Cardiac fibroblast (primary cell): ENCODE data around the gene TMEM161A.
"Not testable (repeated sequence)": the region's sequence is repeated elsewhere in the genome, so short reads cannot be mapped to it uniquely, and the experiment has no call there.

Source experiments
- DNase-seq, 2 donors: peaks; one replicate each; pipeline versions ENCODE4 v3.0.0 to v3.0.0-alpha.2; 2010; ENCODE audit warnings: low read depth in 2 of 2
- H3K4me3 ChIP-seq, 2 donors: replicated peaks in 1 of 2; 1 replicate in 1 of 2; 2 replicates in 1 of 2; pipeline ENCODE4 v1.5.1; 2011; ENCODE audit warnings: low read depth in 2 of 2, low read length in 2 of 2, mild to moderate bottlenecking in 2 of 2, moderate library complexity in 1 of 2
- TF ChIP-seq, protein P1 (sequence below): IDR thresholded peaks from one replicate; pipeline ENCODE4 v1.5.1; 2011; ENCODE audit warnings: low read depth, mild to moderate bottlenecking, low read length, inconsistent platforms

TMEM161A gene

DNA sequence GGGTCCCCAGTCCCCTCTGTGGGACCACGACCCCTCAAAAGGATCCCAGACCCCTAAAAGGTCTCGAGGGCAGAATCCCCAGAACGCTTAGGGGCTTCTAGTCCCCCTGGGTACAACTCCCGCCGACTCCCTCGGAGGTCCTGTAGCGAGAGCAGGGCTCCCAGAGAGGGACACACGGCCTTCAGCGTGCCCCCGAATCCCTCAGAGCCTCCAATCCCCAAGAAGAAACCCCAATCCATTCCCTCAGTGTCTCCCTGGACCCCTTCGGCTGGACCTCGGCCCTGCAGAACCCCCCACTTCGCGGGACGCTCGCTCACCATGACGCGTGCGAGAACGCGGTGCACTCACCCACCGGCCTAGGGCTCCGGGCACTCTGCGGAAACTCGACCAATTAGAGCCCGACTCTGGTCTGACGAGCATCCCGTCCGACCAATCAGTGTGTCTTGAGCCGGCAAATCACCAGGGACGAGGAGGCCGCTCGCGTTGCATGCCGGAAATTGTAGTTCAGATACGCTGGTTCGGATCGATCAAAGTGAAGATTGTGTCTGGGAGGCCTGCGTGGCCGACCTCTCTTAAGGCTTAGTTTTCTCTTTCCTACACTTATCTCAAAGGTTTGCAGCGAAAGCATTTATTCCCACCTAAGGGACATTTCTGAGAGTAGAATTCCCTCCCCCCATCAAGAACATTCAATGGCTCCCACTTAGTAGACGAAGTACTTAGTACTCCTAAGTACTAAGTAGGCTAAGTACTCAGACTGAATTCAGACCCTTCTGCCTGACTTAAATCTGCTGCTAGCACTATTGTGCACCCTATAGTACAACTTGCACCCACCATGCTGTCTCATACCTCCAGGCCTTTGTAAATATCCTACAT, at the start of gene TMEM161A:
Gene TMEM161A (minus strand): TSS at position 370 of the 873 bp plus-strand sequence. CDS start 50 bp downstream, at position 320.
- peak within 1 kb of the TSS; percentile 78 to 93 for H3K4me3 ChIP-seq
- TF ChIP-seq, protein P1, sequence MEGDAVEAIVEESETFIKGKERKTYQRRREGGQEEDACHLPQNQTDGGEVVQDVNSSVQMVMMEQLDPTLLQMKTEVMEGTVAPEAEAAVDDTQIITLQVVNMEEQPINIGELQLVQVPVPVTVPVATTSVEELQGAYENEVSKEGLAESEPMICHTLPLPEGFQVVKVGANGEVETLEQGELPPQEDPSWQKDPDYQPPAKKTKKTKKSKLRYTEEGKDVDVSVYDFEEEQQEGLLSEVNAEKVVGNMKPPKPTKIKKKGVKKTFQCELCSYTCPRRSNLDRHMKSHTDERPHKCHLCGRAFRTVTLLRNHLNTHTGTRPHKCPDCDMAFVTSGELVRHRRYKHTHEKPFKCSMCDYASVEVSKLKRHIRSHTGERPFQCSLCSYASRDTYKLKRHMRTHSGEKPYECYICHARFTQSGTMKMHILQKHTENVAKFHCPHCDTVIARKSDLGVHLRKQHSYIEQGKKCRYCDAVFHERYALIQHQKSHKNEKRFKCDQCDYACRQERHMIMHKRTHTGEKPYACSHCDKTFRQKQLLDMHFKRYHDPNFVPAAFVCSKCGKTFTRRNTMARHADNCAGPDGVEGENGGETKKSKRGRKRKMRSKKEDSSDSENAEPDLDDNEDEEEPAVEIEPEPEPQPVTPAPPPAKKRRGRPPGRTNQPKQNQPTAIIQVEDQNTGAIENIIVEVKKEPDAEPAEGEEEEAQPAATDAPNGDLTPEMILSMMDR = no peak
- DNase-seq = peak; percentile 99 to 100

DNA sequence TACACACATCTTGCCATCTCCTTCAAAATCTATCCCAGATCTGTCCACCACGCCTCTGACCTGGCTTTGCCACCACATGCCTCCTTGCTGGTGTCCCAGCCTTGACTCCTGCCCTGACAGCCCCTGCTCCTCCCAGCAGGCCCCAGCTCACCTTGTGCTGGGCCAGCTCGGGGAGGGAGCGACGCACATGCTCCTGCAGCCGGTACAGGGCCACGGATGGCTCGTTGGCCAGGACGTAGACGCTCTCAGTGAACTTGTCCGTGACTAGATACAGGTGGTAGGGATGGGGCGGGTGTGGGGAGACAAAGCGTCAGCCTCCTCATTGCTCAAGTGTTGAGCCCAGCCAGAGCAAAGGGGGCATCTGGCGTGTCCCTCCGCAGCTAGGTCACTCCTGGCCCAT, 48.5 kb upstream of the TMEM161A start:
- TF ChIP-seq, protein P1 = no peak
- no peak for DNase-seq
- no peak overlapping the region for H3K4me3 ChIP-seq

DNA sequence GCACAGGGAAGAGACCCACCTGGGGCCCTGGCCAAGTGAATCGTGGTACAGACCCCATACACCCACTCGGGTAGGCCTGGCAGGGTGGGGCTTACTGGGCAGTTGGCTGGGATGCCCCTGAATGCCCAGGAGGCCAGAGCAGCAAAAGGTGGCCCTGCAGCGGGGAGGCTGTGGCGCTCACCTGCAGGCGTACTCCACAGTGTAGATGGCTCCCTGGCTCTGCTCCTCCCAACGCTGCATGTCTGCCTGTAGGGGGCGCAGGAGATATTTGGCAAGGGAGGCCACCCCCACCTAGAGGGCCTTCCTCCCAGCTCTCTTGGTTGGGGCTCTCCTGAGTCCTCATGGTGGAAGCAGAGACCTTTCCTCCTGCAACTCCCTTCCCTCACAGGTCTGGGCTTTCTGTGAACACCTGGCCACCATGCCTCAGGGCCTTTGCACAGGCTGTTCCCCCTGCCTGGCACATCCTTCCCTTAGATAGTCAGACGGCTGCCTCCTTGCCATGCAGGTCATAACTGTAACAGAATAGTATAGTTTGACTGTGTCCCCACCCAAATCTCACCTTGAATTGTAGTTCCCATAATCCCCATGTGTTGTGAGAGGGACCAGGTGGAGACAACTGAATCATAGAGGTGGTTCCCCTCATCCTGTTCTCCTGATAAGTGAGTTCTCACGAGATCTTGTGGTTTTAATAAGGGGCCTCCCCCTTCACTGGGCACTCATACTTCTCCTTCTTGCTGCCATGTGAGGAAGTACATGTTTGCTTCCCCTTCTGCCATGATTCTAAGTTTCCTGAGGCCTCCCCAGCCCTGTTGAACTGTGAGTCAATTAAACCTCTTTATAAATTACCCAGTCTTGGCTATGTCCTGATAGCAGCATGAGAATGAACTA, 47.8 kb upstream of the TMEM161A start:
- H3K4me3 ChIP-seq = no peak overlapping the region
- TF ChIP-seq, protein P1 = peak; percentile 75
- DNase-seq = peak; percentile 51 to 59

DNA sequence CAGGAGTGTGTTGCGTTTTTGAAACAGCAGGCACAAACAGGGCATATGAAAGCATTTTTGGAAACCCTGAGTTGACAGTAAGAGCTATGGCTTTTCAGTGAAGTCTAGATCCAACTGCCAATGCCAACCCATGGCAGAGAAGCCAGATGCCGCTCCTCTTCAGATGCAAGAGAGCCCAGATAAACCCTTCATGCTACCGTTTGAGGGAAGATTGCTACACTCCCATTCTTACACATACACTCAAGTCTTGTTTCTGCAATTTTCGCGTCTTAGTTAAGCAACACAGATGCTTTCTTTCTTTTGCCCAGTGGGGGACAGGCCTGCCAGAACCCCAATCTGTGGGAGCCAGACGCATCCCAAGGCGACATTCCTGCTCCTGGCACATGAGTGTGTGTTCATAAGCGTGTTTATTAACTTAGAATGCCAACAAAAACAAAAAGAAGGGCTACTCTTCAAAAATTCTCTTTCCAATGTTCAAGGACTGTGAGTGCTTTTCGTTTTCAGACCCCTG, 43.3 kb upstream of the TMEM161A start:
- no peak overlapping the region for H3K4me3 ChIP-seq
- DNase-seq = no peak
- TF ChIP-seq, protein P1 = no peak

DNA sequence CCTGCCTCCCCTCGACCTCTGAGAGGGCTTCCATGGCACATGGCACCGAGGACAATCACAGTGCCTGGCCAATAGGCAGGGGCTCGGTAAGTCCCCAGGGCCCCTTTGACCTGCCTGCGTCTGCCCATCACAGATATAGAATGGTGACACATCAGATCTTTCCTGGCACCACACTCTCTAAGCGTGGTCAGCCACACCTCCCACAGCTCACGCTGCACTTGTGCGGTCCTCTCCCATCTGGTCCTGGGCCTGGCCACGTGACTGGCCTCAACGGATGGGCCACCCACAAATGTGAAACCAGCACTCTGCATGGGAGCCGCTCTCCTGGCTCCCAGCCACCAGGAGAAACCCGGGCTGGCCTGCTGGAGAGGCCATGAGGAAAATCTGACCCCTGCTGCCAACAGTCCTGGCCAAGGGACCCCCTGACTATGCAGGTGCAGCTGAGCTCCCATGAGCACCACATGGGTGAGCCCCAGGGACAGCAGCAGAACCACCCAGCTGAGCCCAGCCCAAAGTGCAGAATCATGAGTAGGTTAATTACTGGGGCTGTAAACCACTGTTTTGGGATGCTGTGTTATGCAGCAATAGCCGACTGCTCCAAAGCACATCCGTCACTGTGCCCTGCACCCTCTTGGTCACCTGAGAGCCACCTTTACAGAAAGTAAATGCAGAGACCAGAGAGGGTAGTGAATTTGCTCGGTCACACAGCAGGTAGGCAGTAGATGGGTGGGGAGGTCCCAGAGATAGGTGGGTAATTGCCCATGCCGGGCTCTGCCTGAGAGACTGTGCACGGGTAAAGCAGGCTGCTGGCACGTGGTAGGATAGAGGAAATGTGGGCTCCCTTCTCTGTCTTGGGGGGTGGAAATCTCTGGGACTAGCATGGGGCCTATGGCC, 41.5 kb upstream of the TMEM161A start:
- TF ChIP-seq, protein P1 = no peak
- no peak for DNase-seq
- no peak overlapping the region for H3K4me3 ChIP-seq

DNA sequence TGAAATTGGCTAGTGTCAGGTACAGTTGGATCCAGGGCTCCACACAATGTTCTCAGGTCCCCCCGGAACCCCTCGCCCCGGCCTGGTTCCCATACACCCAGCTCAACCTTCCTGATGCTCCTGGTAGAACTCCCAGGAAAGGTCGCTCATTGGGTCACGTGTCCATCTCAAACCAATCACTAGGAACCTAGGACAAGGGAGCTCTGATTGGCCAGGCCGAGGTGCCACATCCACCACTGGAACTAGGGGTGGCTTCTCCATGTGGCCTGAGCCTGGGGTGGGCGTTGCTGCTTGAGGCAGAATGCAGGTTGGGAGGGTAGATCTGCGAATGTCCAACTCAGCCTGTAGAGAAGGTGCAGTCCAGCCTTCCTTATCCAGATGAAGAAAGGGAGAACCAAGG, 38.7 kb upstream of the TMEM161A start:
- DNase-seq = peak in 1 of 2 donors; percentile 5
- TF ChIP-seq, protein P1 = no peak
- H3K4me3 ChIP-seq = no peak overlapping the region

DNA sequence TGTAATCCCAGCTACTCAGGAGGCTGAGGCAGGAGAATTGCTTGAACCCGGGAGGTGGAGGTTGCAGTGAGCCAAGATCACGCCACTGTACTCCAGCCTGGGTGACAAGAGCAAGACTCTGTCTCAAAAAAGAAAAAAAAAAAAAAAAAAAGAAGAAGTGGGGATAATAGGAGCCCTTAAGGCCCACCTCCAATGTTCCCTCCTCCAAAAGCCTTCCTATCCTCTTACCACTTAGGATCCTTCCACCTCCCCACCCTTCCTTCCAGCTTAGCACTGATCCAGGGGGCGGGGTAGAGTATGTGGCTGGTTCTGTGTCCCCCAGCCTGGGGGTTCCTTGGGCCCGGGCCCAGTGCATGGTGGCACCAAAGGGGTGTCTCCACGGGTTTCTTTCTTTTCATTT, 35.0 kb upstream of the TMEM161A start:
- H3K4me3 ChIP-seq, DNase-seq: not testable (repeated sequence)
